ENCODE results near the gene SLC50A1.
A peak's percentile ranks its signal among the peaks of the same experiment; 100 is the strongest.

DNA sequence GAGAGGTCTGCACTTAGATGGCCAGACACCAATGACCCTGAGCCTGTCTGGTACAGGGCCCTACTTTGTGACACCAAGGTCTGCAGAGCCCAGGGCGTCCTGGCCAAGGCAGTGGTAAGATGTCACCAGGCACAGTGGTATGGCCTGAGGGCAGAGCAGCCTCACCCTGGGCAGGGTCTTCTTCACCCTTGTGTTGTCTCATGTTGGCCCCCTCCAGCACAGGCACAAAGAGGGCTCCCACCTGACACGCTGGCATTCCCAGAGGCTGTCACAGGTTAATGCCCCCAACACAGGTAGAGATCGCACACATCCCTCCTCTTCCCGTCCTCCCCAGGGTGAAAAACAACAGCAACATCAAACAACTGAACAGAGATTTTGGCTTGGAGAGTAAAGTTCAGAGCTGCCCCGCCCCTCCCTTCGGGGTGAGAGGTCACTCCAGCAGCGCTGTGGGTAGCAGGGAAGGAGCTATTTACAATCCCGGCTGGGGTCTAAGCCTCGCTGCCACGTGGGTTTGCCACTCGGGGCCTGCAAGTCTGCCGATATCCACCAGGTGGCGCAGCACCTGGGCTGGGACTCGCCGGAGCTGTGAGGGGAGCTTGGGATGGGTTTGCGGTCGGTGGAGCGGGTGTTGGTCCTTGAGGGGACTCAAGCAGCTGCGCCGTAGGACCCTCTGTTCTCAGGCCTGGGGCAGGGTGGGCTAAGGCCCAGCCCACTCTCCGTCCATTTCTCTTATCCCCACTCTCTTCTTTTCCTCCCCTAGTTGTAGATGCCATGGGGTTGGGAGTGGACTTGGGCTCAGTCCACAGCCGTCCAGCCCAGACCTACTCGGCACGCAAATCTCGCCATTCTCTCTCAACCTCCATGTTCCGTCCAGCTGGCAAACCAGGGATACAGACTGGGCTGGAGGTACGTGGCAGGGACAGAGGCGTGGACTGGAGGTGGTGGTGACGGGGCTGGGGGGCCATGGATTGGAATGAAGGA is 44.3 kb upstream of the SLC50A1 start:
- TF ChIP-seq, protein P1, sequence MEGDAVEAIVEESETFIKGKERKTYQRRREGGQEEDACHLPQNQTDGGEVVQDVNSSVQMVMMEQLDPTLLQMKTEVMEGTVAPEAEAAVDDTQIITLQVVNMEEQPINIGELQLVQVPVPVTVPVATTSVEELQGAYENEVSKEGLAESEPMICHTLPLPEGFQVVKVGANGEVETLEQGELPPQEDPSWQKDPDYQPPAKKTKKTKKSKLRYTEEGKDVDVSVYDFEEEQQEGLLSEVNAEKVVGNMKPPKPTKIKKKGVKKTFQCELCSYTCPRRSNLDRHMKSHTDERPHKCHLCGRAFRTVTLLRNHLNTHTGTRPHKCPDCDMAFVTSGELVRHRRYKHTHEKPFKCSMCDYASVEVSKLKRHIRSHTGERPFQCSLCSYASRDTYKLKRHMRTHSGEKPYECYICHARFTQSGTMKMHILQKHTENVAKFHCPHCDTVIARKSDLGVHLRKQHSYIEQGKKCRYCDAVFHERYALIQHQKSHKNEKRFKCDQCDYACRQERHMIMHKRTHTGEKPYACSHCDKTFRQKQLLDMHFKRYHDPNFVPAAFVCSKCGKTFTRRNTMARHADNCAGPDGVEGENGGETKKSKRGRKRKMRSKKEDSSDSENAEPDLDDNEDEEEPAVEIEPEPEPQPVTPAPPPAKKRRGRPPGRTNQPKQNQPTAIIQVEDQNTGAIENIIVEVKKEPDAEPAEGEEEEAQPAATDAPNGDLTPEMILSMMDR (conservative IDR thresholded peaks at IDR 0.05 in 1 of 2, IDR thresholded peaks at IDR 0.05 in 1 of 2; ENCODE audit: low read depth in 1 of 2, low read length in 2 of 2): peak; percentile 88 to 91
- TF ChIP-seq EZH2 (IDR thresholded peaks at IDR 0.05; ENCODE audit: low read length, missing control alignments): no peak
